Gastrocnemius medialis (tissue), 4 donors: Measurements from ENCODE around the gene APOBEC3B.

ENCODE experiments used
- POLR2A ChIP-seq, 2 donors: fragments of 450-650 bp; IDR thresholded peaks; one replicate each; pipeline ENCODE4 v1.6.1; 2017; ENCODE audit warnings: antibody characterized with exemption in 2 of 2, mild to moderate bottlenecking in 2 of 2, moderate library complexity in 2 of 2
- TF ChIP-seq, protein P1 (sequence below), 5 experiments: fragments of 450-650 bp in 3 of 5; fragments of 200-600 bp in 2 of 5; sonication (generic) in 2 of 5; IDR thresholded peaks in 4 of 5; conservative IDR thresholded peaks in 1 of 5; 1 replicate in 4 of 5; 2 replicates in 1 of 5; pipeline ENCODE4 v1.5.1; 2016 to 2019; ENCODE audit warnings: antibody characterized with exemption in 5 of 5, mild to moderate bottlenecking in 3 of 5, moderate library complexity in 3 of 5

DNA sequence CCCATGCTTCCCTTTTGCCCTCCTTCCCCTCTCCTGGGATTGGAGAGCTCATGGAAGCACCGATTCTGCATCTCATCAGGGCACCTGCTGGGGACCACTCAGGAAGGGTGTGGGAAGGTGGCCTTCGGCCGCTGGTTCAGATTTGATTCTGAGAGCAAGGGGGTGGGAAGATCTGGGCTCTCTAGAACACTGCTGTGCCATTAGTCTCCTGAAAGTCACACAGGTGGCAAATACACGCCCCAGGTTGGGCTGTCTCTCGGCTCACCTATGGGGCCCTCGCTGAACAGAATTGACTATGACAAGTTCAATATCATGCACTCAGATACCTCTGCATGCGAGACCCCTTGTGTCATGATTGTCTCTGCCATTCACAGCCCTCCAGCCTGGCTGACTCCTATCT, 37.5 kb upstream of the APOBEC3B start:
- TF ChIP-seq, protein P1, sequence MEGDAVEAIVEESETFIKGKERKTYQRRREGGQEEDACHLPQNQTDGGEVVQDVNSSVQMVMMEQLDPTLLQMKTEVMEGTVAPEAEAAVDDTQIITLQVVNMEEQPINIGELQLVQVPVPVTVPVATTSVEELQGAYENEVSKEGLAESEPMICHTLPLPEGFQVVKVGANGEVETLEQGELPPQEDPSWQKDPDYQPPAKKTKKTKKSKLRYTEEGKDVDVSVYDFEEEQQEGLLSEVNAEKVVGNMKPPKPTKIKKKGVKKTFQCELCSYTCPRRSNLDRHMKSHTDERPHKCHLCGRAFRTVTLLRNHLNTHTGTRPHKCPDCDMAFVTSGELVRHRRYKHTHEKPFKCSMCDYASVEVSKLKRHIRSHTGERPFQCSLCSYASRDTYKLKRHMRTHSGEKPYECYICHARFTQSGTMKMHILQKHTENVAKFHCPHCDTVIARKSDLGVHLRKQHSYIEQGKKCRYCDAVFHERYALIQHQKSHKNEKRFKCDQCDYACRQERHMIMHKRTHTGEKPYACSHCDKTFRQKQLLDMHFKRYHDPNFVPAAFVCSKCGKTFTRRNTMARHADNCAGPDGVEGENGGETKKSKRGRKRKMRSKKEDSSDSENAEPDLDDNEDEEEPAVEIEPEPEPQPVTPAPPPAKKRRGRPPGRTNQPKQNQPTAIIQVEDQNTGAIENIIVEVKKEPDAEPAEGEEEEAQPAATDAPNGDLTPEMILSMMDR (IDR thresholded peaks at IDR 0.05 in 4 of 5, conservative IDR thresholded peaks at IDR 0.05 in 1 of 5): no peak
- no peak for TF ChIP-seq POLR2A (IDR thresholded peaks at IDR 0.05)
